Fibroblast of lung (primary cell): Measurements from ENCODE around the gene ACCS. TPM values are rescaled to one million over a fixed set of nuclear protein-coding genes. Genes with fewer than 3 reads are reported as not detected.

Source experiments
- DNase-seq, 2 donors: peaks; one replicate each; pipeline versions ENCODE4 v3.0.0 to v3.0.0-alpha.2; 2010; ENCODE audit warnings: low read depth in 2 of 2
- H2AFZ ChIP-seq: 2 replicates; pipeline ENCODE4 v1.5.1; 2012; ENCODE audit warnings: low read length, control low read depth, inconsistent platforms
- H3K27ac ChIP-seq: 2 replicates; pipeline ENCODE4 v1.5.1; 2011; ENCODE audit warnings: low read length, control low read depth; ENCODE audit not compliant: insufficient read depth
- H3K27me3 ChIP-seq: 2 replicates; pipeline ENCODE4 v1.5.1; 2011; ENCODE audit warnings: mild to moderate bottlenecking, low read length; ENCODE audit not compliant: control insufficient read depth, insufficient read depth
- H3K36me3 ChIP-seq: 2 replicates; pipeline ENCODE4 v1.5.1; 2011; ENCODE audit warnings: low read length; ENCODE audit not compliant: control insufficient read depth, insufficient read depth
- H3K4me1 ChIP-seq: 2 replicates; pipeline ENCODE4 v1.5.1; 2011; ENCODE audit warnings: low read length; ENCODE audit not compliant: control insufficient read depth, insufficient read depth; ENCODE audit errors: extremely low read depth
- H3K4me2 ChIP-seq: 2 replicates; pipeline ENCODE4 v1.5.1; 2011; ENCODE audit warnings: low read length, control low read depth; ENCODE audit not compliant: insufficient read depth; ENCODE audit errors: extremely low read depth
- H3K4me3 ChIP-seq, 4 experiments: fragments of 200-600 bp in 1 of 4; sonication (generic) in 1 of 4; replicated peaks in 1 of 4; 2 replicates each; pipeline ENCODE4 v1.5.1; 2011 to 2016; ENCODE audit warnings: low read length in 4 of 4, low read depth in 3 of 4, mild to moderate bottlenecking in 3 of 4, control low read depth in 2 of 4, inconsistent platforms in 1 of 4, mixed read lengths in 1 of 4; ENCODE audit not compliant: insufficient read depth in 1 of 4; ENCODE audit errors: control extremely low read depth in 1 of 4
- H3K79me2 ChIP-seq: 2 replicates; pipeline ENCODE4 v1.5.1; 2012; ENCODE audit warnings: mild to moderate bottlenecking, low read length, inconsistent platforms; ENCODE audit not compliant: control insufficient read depth, insufficient read depth
- H3K9ac ChIP-seq: 2 replicates; pipeline ENCODE4 v1.5.1; 2011; ENCODE audit warnings: mild to moderate bottlenecking, low read length, control low read depth; ENCODE audit not compliant: insufficient read depth
- H3K9me3 ChIP-seq: 2 replicates; pipeline ENCODE4 v1.5.1; 2012; ENCODE audit warnings: low read depth, low read length; ENCODE audit not compliant: control insufficient read depth, insufficient read depth
- H4K20me1 ChIP-seq: 2 replicates; pipeline ENCODE4 v1.5.1; 2011; ENCODE audit warnings: low read length; ENCODE audit not compliant: control insufficient read depth, insufficient read depth; ENCODE audit errors: extremely low read depth
- EZH2 ChIP-seq: IDR thresholded peaks from 2 replicates; pipeline ENCODE4 v1.5.1; 2012; ENCODE audit warnings: low read length, control low read depth, mild to moderate bottlenecking; ENCODE audit errors: missing control alignments
- polyA plus RNA-seq, 2 donors: library from polyadenylated mRNA; depleted of rRNA in 1 of 2; stranded (reverse) in 1 of 2; unstranded in 1 of 2; fragments of >200 nt; gene quantifications; 2 replicates each; pipeline ENCODE4 v1.2.1, GENCODE V29; 2011 to 2012; ENCODE audit warnings: missing spikeins in 1 of 2
- total RNA-seq: library from RNA; depleted of rRNA; stranded (reverse); fragments of >200 nt; gene quantifications from 2 replicates; pipeline ENCODE4 v1.2.1, GENCODE V29; 2014
- TF ChIP-seq, protein P1 (sequence below), 2 donors: IDR thresholded peaks in 1 of 2; conservative IDR thresholded peaks in 1 of 2; 1 replicate in 1 of 2; 2 replicates in 1 of 2; pipeline ENCODE4 v1.5.1; 2011 to 2012; ENCODE audit warnings: low read length in 2 of 2, control low read depth in 1 of 2, inconsistent platforms in 1 of 2, low read depth in 1 of 2, mild to moderate bottlenecking in 1 of 2

ACCS gene
- total and polyA plus RNA-seq, 2 donors (not counting 1 experiment from before 2014, with no cell fraction given), result 13.7 to 14.2 TPM

DNA sequence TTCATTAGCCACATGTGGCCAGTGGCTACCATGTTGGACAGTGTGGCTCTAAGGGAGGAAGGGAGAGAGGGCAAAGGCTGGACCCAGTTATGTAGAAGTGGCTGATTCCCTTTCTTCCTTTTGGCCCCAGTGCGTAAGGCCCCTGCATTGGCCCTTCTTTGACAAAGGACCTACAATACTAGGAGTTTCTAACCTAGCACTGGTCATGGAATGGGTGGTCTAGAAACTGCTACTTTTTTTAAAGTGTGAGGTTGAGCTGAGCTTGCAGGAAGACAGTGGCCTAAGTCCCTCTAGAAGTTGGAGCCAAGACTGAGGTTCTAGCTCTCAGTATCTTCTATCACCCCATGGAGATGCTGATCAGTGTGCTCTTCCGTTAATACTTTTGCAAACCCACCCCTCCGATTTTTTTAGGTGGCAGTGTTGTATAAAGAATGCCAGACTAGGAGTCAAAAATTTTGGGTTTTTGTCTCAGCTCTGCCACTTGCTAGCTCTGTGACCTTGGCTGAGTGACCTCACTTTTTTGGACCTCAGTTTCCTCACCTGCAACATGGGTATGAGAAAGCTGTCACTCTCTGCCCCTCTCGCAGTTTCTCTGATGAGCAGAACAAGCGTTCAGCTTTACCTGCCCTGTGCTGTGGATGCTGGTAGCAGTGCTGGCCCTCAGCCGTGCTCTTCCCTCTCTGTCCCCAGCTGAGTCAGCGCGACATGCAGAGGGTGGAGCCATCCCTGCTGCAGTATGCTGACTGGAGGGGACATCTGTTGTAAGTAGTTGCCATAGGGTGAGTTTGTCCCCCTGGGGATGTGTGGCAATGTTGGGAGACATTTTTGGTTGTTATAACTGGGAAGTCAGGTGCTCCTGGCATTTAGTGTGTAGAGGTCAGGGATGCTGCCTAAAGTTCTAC lies 6.9 kb downstream of the ACCS start:
- Histone ChIP-seq H4K20me1 (no peaks in the 10 kb centered on the region), H3K27ac (no peak overlapping the region), H3K4me3 (no peak overlapping the region), H3K9ac (no peak overlapping the region), H3K79me2 (no peaks in the 10 kb centered on the region), H3K4me1 (no peaks in the 10 kb centered on the region), H3K36me3 (peaks cover 1% of the 10 kb centered on the region), H3K4me2 (no peak overlapping the region), H3K9me3 (no peaks in the 10 kb centered on the region), H2AFZ (no peak overlapping the region), H3K27me3 (no peaks in the 10 kb centered on the region)
- no peak for TF ChIP-seq EZH2
- TF ChIP-seq, protein P1, sequence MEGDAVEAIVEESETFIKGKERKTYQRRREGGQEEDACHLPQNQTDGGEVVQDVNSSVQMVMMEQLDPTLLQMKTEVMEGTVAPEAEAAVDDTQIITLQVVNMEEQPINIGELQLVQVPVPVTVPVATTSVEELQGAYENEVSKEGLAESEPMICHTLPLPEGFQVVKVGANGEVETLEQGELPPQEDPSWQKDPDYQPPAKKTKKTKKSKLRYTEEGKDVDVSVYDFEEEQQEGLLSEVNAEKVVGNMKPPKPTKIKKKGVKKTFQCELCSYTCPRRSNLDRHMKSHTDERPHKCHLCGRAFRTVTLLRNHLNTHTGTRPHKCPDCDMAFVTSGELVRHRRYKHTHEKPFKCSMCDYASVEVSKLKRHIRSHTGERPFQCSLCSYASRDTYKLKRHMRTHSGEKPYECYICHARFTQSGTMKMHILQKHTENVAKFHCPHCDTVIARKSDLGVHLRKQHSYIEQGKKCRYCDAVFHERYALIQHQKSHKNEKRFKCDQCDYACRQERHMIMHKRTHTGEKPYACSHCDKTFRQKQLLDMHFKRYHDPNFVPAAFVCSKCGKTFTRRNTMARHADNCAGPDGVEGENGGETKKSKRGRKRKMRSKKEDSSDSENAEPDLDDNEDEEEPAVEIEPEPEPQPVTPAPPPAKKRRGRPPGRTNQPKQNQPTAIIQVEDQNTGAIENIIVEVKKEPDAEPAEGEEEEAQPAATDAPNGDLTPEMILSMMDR (conservative IDR thresholded peaks at IDR 0.05 in 1 of 2, IDR thresholded peaks at IDR 0.05 in 1 of 2; ENCODE audit: low read depth in 1 of 2, low read length in 2 of 2), result no peak
- no peak for DNase-seq

DNA sequence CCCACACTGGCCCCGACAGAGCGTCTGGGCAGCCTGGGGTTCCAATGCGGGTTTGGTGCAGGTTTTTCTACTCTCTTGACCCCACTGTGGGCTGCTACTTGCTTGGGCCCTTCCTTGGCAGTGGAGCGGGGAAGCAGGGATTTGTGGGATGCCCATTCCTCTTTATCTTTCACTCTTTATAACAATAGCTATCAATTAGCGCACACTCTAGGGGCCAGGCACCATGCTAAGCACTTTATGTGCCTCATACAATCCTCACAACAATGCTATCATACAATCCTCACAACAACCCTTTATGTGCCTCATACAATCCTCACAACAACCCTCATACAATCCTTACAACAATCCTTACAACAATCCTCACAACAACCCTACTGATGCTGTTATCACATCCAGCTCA lies 12.7 kb downstream of the ACCS start:
- Histone ChIP-seq H2AFZ (no peak overlapping the region), H3K36me3 (peaks cover 1% of the 10 kb centered on the region), H3K27me3 (no peaks in the 10 kb centered on the region), H3K9ac (no peak overlapping the region), H3K4me3 (no peak overlapping the region), H3K4me2 (no peak overlapping the region), H3K79me2 (no peaks in the 10 kb centered on the region), H4K20me1 (no peaks in the 10 kb centered on the region), H3K9me3 (no peaks in the 10 kb centered on the region), H3K27ac (no peak overlapping the region), H3K4me1 (no peaks in the 10 kb centered on the region)
- DNase-seq, result no peak
- TF ChIP-seq EZH2, result no peak
- TF ChIP-seq, protein P1 (conservative IDR thresholded peaks at IDR 0.05 in 1 of 2, IDR thresholded peaks at IDR 0.05 in 1 of 2; ENCODE audit: low read depth in 1 of 2, low read length in 2 of 2), result no peak

DNA sequence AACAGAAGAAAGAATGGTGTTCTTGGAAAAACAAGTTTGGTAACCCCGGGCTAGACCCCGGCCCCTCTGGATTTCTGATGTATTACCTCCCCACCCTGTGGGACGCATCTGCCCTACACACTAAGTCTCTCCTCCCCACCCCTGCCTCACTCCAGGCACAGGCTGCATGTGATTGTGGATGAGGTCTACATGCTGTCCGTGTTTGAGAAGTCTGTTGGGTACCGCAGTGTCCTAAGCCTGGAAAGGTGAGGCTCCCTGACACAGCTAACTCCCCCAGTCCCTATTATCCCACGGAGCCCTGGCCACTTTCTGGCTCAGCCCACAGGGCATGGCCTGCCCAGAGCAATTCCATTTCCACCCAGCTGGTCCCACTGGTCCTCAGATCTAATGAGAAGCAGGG lies 13.3 kb downstream of the ACCS start:
- no peaks in the 10 kb centered on the region for H3K4me1 ChIP-seq
- no peak for DNase-seq
- no peak overlapping the region for H3K4me3 ChIP-seq
- peaks cover 1% of the 10 kb centered on the region for H3K36me3 ChIP-seq
- no peak overlapping the region for H3K4me2 ChIP-seq
- no peaks in the 10 kb centered on the region for H3K79me2 ChIP-seq
- H3K9me3 ChIP-seq, result no peaks in the 10 kb centered on the region
- H3K27me3 ChIP-seq, result no peaks in the 10 kb centered on the region
- H3K27ac ChIP-seq, result no peak overlapping the region
- TF ChIP-seq, protein P1 (conservative IDR thresholded peaks at IDR 0.05 in 1 of 2, IDR thresholded peaks at IDR 0.05 in 1 of 2; ENCODE audit: low read depth in 1 of 2, low read length in 2 of 2), result no peak
- H3K9ac ChIP-seq, result no peak overlapping the region
- no peaks in the 10 kb centered on the region for H4K20me1 ChIP-seq
- no peak overlapping the region for H2AFZ ChIP-seq
